ENCODE measurements around the gene TIMM22.

DNA sequence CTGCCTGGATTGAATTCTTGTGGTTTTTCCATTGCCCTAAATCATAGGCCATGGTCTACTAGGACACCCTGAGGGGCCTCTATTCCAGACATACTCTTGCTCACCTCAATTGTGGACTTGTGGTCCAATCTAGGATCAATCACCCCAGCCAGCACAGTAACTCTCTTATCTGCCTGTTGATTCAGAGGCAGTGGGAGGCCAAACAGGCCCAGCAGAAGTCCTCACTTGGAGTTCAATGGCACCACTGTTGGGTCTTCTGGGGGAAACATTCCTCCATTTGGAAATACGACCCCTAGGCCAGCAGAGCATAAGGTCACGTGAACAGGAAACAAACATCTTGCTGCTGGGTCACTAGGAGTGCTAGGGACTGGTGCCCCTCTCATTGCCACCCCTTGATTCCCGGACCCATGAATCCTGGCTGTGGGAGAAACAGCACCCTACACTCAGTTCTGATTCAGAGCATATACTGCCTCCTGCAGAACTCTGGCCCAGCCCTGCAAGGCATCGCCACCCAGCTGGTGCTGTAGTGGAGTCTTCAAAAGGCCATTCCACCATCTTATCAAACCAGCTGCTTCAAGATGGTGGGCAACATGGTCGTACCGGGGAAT lies 10.5 kb upstream of the TIMM22 start:
- TF ChIP-seq, protein P1, sequence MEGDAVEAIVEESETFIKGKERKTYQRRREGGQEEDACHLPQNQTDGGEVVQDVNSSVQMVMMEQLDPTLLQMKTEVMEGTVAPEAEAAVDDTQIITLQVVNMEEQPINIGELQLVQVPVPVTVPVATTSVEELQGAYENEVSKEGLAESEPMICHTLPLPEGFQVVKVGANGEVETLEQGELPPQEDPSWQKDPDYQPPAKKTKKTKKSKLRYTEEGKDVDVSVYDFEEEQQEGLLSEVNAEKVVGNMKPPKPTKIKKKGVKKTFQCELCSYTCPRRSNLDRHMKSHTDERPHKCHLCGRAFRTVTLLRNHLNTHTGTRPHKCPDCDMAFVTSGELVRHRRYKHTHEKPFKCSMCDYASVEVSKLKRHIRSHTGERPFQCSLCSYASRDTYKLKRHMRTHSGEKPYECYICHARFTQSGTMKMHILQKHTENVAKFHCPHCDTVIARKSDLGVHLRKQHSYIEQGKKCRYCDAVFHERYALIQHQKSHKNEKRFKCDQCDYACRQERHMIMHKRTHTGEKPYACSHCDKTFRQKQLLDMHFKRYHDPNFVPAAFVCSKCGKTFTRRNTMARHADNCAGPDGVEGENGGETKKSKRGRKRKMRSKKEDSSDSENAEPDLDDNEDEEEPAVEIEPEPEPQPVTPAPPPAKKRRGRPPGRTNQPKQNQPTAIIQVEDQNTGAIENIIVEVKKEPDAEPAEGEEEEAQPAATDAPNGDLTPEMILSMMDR (IDR thresholded peaks at IDR 0.05) = no peak
- no peak for TF ChIP-seq POLR2A (IDR thresholded peaks at IDR 0.05)

Measured in thyroid gland (tissue), 4 donors.